Left colon (tissue), 2 donors: ENCODE data around the gene TVP23C. TPM values are rescaled to one million over a fixed set of nuclear protein-coding genes. Genes with fewer than 3 reads are reported as not detected.
"Not testable (repeated sequence)": the region's sequence is repeated elsewhere in the genome, so short reads cannot be mapped to it uniquely, and the experiment has no call there.

ENCODE experiments used
- ATAC-seq: fragments of 200-7000 bp; cut with Tn5 transposase; one replicate; pipeline ENCODE4 v1.9.1; 2020; ENCODE audit warnings: mild to moderate bottlenecking, moderate library complexity
- DNase-seq, 2 donors: peaks; one replicate each; pipeline ENCODE4 v3.0.0-alpha.2; 2020
- intact Hi-C, 2 donors: fragments of 100-400 bp; cut with DNase I in 1 of 2; cut with micrococcal nuclease in 1 of 2; formaldehyde crosslinking; loops; one replicate each; pipeline versions ENCODE4 v1.11.2 to v1.14.0; 2022; cut with DNase I, micrococcal nuclease
- long read RNA-seq: library from polyadenylated mRNA; unstranded; transcript quantifications from one replicate; pipeline ENCODE4 v2.0.0, GENCODE V29; 2021
- total RNA-seq, 2 donors: library from RNA; stranded (reverse); fragmentation: NEBNext Ultra II Directional; extraction: Animal tissue kit (Norgen Biotek cat#: 25700); gene quantifications; one replicate each; pipeline ENCODE4 v1.2.1, GENCODE V29; 2021
- donor health status: DM: no; HTN: no; CAD: no.
- donor health status: DM: yes; HTN: yes; CAD: no.

Gene TVP23C
- total RNA-seq = 10 to 100 TPM; 18.0 to 20.7 TPM
- long read RNA-seq, partial matches to known transcripts = 0 of 5 reads
- long read RNA-seq, other reads (novel, unspliced or antisense) = 4 of 5 reads

DNA sequence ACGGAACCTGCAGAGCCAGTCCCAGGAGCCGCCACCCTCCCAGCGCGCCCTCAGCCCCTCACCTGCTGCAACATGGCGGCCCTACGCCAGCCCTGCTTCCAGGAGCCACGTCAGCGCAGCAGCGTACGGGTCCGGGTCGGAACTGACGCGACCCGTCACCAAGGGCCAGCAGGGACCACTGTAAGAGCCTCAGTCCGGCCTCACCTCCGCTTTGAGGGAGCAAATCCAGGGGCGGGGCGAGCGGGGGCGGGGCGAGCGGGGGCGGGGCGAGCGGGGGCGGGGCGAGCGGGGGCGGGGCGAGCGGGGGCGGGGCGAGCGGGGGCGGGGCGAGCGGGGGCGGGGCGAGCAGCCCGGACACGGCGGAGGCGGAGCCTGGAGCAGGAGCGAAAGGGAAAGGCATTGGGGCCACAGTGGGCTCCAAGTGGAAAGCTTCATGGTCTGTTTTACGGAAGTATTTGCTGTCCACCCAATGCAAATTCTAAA, at the start of gene TVP23C:
TVP23C (minus strand) TSS at position 109 of the 483 bp plus-strand sequence; CDS start at position 74, 35 bp downstream.
- intact Hi-C loops = not testable (repeated sequence)
- peak; percentile 82 for ATAC-seq
- DNase-seq = peak; percentile 77 to 81

DNA sequence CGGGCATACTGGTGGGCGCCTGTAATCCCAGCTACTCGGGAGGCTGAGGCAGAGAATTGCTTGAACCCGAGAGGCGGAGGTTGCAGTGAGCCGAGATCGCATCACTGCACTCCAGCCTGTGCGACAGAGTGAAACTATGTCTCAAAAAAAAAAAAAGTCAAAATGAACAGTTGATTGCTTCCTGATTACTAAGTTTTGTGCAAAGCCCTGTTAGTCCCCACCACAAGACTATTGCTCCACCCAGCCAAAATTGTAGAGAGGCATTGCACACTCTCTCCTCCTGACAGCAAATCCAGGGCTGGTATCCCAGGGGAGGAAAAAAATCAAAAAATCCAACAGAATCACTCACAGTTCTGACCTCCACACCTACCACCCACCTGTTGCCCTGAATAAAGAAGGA, 29.7 kb upstream of the TVP23C start:
- DNase-seq = not testable (repeated sequence)

DNA sequence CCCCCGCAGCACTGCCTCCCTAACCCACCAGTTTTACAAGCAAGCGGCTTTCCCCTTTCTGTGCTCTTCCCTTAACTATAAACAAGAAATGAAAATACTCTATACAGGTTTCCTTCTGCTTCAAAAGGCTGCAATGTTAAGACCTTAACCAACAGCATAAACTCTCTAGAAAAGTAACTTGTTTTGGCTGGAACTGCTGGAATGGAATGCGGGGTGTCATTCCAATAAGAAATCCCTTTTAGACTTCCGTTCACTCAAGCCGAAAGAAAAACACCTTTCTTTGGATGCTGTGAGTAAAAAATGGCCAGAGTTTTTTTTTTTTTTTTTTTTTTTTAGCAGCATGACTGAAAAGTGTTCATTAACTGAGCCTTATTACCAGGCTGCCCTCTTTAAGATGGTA, 28.7 kb upstream of the TVP23C start:
- ATAC-seq, DNase-seq, intact Hi-C loops: not testable (repeated sequence)

More for the DNA sequence above, 29.7 kb upstream of the TVP23C start:
- intact Hi-C loops, ATAC-seq: not testable (repeated sequence)

DNA sequence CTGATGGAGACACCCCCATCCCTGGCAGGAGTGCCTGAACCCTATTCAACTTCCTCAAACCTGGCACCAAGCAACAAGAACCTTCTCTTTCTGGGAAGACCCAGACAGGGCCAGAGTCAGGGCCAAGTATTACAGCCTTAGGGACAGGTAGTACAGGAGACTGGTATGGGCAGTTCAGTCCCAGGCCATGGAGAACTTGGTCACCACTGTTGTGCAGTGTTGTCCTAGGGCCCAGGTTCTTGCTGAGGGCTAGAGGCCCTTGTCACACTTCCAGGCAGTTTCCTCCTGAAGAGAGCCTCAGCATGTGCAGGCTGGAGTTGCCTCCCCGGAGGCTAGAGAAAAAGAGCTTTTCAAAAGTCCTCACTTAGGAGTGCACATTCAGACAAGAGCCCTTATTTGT, 27.6 kb upstream of the TVP23C start:
- intact Hi-C loops, ATAC-seq, DNase-seq: not testable (repeated sequence)

DNA sequence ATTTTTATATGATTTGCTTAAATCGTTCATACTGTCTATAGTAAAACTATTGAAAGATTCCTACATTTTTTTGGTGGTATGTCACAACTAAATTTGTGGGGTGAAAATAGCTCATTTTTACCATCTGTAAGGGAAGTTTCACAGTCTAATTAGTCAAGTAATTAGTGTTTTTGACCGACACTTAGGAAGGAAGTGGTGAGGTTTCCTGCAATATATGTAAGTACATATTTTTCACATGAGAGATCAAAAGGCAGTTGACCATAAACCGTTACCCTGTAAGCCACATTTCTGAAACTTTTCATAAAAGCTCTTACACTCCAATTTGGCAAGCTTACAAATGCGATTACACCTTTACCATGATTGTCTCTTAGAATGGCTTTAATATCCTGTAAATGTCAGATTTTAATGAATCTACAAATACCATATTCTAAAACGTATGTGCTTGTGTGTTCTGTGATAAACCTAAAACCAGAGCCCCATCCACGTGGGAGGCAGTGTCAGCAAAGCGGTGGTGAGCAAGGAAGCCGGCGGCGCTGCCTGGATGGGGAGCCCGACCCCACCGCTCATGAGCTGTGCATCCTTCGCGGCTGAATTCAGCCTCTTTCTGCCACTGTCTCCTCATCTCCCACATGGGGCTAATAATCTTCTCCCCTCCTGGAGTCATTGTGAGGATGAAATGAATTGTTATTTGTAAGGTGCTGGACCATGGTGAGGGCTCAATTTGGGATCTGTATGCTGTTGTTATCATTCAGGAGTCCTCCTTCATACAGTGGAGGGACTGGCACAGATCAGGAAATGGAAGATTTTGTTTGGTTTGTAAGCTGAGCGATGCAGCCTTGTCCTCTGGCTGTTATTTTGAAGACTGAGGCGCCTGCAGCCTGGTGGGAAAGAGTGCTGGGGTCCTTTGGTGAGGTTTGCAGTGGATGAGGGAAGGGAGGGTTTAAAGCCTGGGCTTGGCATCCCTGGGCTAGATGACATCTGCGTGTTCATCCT, 26.6 kb upstream of the TVP23C start:
- ATAC-seq, DNase-seq, intact Hi-C loops: not testable (repeated sequence)

DNA sequence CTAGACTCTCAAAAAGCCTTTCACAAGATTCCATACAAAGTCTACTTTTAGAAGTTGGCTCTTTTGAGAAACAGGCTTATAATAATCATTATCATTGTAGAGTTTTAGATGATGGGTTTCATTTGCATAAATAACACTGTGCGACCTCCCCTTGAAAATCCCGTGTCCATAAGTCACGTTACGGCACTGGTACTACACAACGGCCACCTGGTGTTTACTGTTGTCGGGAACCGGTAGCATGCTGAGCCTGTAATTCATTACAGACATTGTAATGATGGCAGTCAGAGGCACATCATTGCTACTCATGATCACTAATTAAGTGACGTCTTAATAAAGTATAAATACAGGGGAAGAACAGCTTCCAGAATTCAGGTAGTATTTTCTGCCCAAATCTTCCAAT, 24.7 kb upstream of the TVP23C start:
- ATAC-seq, DNase-seq, intact Hi-C loops: not testable (repeated sequence)

DNA sequence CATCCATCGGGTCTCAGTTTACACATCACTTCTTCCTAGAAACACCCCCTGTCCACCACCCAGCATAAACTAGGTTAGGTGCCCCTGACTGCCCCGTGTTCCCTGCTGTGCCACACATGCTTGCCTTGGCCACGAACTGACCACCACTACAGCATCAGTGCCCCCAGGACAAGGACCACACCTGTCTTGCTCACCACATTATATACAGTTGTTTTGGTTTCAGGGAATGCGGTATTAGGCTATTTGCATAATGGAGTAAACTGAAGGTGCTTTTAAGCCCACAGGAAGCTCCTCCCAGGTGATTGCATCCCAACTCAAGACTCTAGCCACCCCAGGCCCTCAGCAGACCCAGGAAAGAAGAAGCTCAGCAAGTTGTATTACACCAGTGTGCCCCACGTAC, 20.0 kb upstream of the TVP23C start:
- DNase-seq, ATAC-seq, intact Hi-C loops: not testable (repeated sequence)

DNA sequence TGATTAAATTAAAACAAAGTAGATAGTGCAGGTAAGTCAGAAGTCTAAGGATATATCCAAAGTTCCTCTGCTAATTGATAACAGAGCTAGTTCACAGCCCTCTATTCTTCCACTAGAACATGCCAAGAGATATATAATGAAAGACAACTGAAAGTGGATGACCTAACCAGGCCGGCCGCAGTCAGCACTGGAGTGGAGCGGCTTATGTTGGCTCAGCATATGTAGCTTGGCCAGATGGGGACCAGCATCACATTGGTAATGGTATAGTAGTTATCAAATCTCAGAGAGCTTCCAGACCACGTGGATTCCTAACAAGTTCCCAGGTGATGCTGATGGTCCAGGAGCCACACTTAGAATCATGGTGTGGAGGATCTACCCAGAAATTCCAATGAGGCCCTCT, 18.2 kb upstream of the TVP23C start:
- intact Hi-C loops, ATAC-seq, DNase-seq: not testable (repeated sequence)

DNA sequence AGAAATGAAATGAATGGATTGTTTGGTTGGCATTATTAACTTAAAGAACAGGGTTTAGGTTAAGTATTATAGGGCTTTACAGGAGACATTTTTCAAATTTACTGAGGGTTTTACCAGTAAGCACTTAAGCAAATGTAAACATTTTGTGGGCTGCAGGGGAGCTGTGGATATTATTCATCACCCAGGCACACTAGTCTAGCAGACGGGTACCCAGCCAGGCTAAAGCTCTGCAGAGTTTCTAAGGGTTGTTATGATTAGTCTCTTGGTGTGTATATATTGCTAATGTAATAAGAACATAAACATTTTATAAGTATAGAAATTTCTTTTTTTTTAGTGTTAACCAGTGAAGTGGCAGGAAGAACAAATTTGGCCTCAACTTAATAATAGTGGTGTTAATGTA, 13.6 kb upstream of the TVP23C start:
- intact Hi-C loops, DNase-seq, ATAC-seq: not testable (repeated sequence)

DNA sequence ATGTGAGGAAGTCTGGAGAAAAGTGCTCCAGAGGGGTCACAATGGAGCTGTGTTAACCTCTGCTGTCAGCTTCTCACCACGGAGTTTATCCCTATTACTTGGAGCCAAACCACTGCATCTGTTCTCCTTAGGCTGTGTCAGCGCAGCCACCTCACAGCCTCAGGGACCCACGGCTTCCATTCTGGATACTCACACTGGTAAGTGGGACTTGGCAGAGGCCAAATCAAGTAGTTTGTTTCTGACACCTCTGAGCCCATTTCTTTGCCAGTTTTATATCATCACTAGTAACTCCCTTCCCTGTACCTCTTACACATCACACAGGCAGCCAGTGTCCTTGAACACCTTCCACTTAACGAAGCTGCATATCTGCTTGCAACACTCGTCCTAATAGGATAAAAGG, 11.4 kb upstream of the TVP23C start:
- ATAC-seq, intact Hi-C loops, DNase-seq: not testable (repeated sequence)

DNA sequence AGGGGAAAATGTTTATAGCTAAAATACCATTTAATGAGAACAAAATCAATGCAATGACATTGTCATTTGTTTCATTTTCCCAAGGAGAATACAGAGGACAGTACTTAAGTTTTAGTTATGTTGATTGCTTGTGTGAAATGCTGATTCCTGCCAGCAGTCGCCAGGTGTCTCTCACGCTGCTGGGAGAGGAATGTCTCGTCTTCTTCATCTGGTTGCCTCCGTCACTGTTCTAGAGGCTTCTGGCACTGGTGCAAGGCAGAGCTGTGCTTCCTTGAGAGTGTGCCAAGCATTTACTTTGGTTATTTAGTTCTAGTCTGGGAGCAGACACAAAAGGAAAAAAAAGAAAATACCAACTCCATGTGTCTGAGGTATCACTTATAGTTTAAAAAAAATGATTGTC, 10.6 kb upstream of the TVP23C start:
- intact Hi-C loops = not testable (repeated sequence)
- ATAC-seq (peak; percentile 95), DNase-seq (peak; percentile 42 to 53)

DNA sequence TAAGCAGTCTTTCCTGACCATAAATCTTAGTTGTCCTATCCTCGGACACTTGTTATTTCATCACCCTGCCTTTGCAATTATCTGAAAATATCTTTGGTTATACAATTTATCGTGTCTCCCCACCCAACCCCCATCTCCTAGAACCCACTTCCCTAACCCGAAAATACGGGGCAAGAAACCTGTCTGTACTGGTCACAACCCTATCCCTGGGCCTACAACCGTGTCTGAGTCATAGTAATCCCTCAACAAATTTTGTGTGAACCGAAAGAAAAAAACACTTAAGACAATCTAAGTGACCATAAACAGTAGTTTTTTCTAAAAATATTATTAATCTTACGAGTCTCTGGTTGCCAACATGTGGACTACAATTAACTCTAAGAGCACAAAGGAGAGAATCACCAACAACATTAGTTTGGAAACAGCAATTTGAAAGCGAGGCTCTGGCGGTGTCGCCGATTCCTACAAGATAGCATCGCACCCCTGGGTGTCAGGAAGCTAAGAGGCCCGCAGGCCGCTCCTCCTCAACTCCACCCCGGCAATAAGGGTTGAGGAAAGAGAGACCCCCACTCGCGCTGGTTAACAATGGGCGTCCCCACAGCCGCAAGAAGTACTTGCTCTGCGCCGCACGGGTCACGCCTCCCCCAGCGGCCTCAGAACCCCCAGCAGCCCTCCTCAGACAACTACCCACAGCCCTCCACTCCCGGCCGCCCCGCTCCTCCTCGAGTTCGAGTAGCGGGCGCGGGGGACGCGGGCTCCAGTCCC, 489 bp downstream of the TVP23C start:
- peak in 1 of 2 donors; percentile 16 for DNase-seq
- intact Hi-C loops = not testable (repeated sequence)
- ATAC-seq = peak; percentile 25

DNA sequence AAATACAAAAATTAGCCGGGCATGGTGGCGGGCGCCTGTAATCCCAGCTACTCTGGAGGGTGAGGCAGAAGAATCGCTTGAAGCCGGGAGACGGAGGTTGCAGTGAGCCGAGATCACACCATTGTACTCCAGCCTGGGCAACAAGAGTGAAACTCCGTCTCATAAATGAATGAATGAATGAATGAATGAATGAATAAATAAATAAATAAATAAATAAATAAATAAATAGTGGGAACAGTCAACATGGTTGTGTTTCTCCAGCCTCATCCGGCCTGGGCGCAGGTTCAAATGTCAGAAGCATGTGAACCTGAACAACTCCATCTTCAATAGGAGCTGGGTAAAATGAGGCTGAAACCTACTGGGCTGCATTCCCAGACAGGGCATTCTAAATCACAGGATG, 1.8 kb downstream of the TVP23C start:
- ATAC-seq, intact Hi-C loops, DNase-seq: not testable (repeated sequence)

DNA sequence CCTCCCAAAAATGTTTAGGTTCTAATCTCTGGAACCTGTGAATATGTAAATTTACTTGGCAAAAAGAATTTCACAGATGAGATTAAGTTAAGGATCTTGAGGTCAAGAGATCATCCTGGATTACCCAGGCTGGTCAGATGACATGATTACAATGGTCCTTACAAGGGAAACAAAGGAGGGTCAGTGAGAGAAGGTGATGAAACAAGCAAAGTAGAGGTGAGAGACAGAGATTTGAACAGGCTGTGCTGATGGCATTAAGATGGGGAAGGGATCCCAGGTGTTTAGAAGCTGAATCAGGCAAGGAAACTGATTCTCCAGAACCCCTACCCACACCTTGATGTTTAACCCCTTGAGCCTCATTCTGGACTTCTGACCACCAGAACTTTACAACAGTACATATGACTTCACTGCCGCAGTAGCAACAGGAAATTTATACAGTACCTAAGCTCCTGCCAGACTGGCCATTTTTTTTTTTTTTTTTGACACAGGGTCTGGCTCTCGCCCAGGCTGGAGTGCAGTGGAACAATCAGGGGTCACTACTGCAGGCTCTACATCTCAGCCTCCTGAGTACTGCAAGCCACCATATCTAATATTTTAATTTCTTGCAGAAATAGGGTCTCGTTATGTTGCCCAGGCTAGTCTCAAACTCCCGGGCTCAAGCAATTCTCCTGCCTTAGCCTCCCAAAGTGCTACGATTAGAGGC, 4.7 kb downstream of the TVP23C start:
- intact Hi-C loops, DNase-seq, ATAC-seq: not testable (repeated sequence)

DNA sequence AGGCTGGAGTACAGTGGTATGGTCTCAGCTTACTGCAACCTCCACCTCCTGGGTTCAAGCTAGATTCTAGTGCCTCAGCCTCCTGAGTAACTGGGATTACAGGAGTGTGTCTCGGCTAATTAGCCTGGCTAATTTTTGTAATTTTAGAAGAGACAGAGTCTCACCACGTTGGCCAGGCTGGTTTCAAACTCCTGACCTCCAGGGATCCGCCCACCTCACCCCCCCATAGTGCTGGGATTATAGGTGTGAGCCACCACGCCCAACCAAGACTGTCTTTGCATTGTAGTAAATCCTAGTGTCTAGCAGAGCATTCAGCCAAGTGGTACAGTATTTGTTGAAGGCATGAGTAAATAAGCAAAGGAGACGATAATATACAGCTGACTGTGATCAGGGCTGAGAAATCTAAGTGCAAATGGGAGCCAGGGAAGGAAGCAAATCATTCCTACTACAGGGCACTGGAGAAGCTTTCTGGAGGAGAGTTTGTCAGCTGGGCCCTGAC, 5.9 kb downstream of the TVP23C start:
- DNase-seq = peak in 1 of 2 donors; percentile 55
- intact Hi-C loops = not testable (repeated sequence)
- ATAC-seq = peak; percentile 87

DNA sequence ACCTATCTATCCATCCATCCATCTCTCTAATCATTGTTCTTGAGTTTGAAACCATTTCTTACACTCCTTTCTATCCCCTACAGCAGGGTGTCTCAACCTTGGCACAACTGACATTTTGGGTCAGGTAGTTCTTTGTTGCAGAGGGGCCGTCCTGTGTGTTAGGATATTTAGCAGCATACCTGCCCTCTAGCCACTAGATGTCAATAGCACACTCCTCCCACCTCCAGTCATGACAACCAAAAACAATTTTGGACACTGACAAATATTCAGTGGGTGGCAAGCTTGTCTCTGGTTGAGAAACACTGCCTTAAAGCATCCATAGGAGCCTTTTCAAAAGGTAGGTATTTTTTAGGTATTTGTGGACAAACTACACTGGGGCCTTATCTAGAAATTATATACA, 10.4 kb downstream of the TVP23C start:
- intact Hi-C loops, DNase-seq: not testable (repeated sequence)
- peak; percentile 40 for ATAC-seq

DNA sequence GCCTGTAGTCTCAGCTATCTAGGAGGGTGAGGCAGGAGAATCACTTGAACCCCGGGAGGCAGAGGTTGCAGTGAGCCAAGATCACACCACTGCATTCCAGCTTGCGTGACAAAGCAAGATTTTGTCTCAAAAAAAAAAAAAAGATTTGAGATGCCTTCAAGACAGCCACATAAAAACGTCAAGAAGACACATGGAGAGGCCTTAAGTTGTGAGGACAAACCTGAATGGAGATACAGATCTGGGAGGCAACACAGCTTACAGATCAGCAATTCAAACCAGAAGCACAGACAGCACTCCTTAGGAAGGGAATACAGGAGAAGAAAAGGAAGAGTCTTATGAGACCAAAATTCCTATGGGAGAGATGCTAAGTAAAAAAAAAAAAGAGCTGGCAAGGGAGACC, 13.7 kb downstream of the TVP23C start:
- DNase-seq, intact Hi-C loops, ATAC-seq: not testable (repeated sequence)

DNA sequence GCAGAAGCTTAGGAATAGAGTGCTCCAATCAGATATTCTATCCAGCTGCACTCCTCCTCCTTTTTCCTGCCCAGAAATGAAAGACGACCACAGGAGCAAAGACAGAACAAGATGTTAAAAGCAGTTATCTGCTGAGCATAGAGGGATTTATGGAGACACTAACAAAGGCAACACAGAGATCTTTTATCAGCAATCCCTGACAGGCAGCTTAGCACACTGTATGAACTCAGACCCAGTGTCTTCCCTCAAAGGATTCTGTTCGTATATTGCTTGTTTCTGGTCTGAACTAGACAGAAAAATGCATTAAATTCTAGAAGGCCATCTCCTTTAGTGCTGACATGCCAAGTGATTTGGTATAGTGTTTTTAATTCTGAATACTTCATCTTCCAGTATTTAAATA, 16.7 kb downstream of the TVP23C start:
- ATAC-seq, intact Hi-C loops, DNase-seq: not testable (repeated sequence)
